Immature natural killer cell (primary cell): ENCODE measurements around the gene CWF19L2. TPM values are rescaled to one million over a fixed set of nuclear protein-coding genes. Genes with fewer than 3 reads are reported as not detected.
"Not testable (repeated sequence)": the region's sequence is repeated elsewhere in the genome, so short reads cannot be mapped to it uniquely, and the experiment has no call there.

Experiments
- DNase-seq, 3 donors: peaks; one replicate each; pipeline ENCODE4 v3.0.0; 2022; ENCODE audit warnings: mixed read lengths in 1 of 3
- H3K27ac Mint-ChIP-seq, 6 donors: one replicate each; pipeline ENCODE4 v1.8.0; 2020; ENCODE audit warnings: mixed read lengths in 6 of 6, mild to moderate bottlenecking in 5 of 6, inconsistent platforms in 4 of 6, moderate library complexity in 3 of 6
- H3K27me3 Mint-ChIP-seq, 3 donors: one replicate each; pipeline ENCODE4 v1.8.0; 2020 to 2021; ENCODE audit warnings: low read depth in 3 of 3, mild to moderate bottlenecking in 3 of 3, mixed read lengths in 3 of 3, moderate library complexity in 3 of 3, inconsistent platforms in 1 of 3
- H3K36me3 Mint-ChIP-seq, 3 donors: one replicate each; pipeline ENCODE4 v1.8.0; 2020; ENCODE audit warnings: mixed read lengths in 3 of 3, inconsistent platforms in 2 of 3, mild to moderate bottlenecking in 2 of 3
- H3K4me1 Mint-ChIP-seq, 2 donors: one replicate each; pipeline ENCODE4 v1.8.0; 2020; ENCODE audit warnings: inconsistent platforms in 2 of 2, mild to moderate bottlenecking in 2 of 2, mixed read lengths in 2 of 2, moderate library complexity in 1 of 2
- H3K4me3 Mint-ChIP-seq, 5 donors: one replicate each; pipeline ENCODE4 v1.8.0; 2020; ENCODE audit warnings: mild to moderate bottlenecking in 5 of 5, mixed read lengths in 5 of 5, inconsistent platforms in 3 of 5, moderate library complexity in 3 of 5
- H3K9me3 Mint-ChIP-seq, 6 donors: one replicate each; pipeline ENCODE4 v1.8.0; 2020; ENCODE audit warnings: mild to moderate bottlenecking in 6 of 6, mixed read lengths in 6 of 6, inconsistent platforms in 4 of 6, moderate library complexity in 3 of 6
- polyA plus RNA-seq, 3 donors: library from polyadenylated mRNA; unstranded; fragments of 300-500 nt; fragmentation: Illumina TruSeq; gene quantifications; one replicate each; pipeline ENCODE4 v1.2.3, GENCODE V29; 2021

CWF19L2 gene
- polyA plus RNA-seq, 3 donors from 2014 or later, result 1.4 to 8.8 (median 5.3) TPM

- Mint-ChIP-seq H3K27ac (no peak overlapping the region), H3K9me3 (peaks cover under 1 to 8% (median 5%) of the 10 kb centered on the region in 6 donors), H3K27me3 (peaks cover 7 to 17% (median 8%) of the 10 kb centered on the region in 3 donors), H3K4me3 (no peak overlapping the region), H3K36me3 (peaks cover 0 to 3% (median 0%) of the 10 kb centered on the region in 3 donors), H3K4me1 (no peaks in the 10 kb centered on the region)
- no peak for DNase-seq
Observed at GRCh38 chr11:107468596-107468995, 11.0 kb upstream of the CWF19L2 start.

GRCh38 chr11:107467696-107468095 lies 10.1 kb upstream of the CWF19L2 start:
- Mint-ChIP-seq H3K9me3 (peaks cover 3 to 12% (median 10%) of the 10 kb centered on the region in 6 donors), H3K36me3 (peaks cover 0 to 6% (median 0%) of the 10 kb centered on the region in 3 donors), H3K4me1 (no peaks in the 10 kb centered on the region), H3K4me3 (no peak overlapping the region), H3K27ac (no peak overlapping the region), H3K27me3 (peaks cover 9 to 19% (median 13%) of the 10 kb centered on the region in 3 donors)
- DNase-seq, result no peak

- DNase-seq, H3K4me1 Mint-ChIP-seq, H3K36me3 Mint-ChIP-seq, H3K27ac Mint-ChIP-seq, H3K4me3 Mint-ChIP-seq: not testable (repeated sequence)
- Mint-ChIP-seq H3K27me3 (peaks cover 16 to 29% (median 16%) of the 10 kb centered on the region in 3 donors), H3K9me3 (peaks cover 3 to 12% (median 10%) of the 10 kb centered on the region in 6 donors)
Observed at GRCh38 chr11:107466275-107466866, 8.7 kb upstream of the CWF19L2 start.

GRCh38 chr11:107457205-107457557 lies 444 bp downstream of the CWF19L2 start:
- Mint-ChIP-seq H3K9me3 (no peaks in the 10 kb centered on the region), H3K27ac (peak overlapping the region; percentile 84 to 95 (median 92)), H3K36me3 (peaks cover 0 to 10% (median 10%) of the 10 kb centered on the region in 3 donors), H3K27me3 (peaks cover 7 to 17% (median 16%) of the 10 kb centered on the region in 3 donors), H3K4me1 (peaks cover 26 to 34% of the 10 kb centered on the region in 2 donors), H3K4me3 (peak overlapping the region; percentile 85 to 97 (median 93))
- DNase-seq, result no peak

- no peak overlapping the region for H3K27ac Mint-ChIP-seq
- H3K9me3 Mint-ChIP-seq, result no peaks in the 10 kb centered on the region
- peaks cover 28 to 52% of the 10 kb centered on the region in 2 donors for H3K4me1 Mint-ChIP-seq
- DNase-seq, result no peak
- no peak overlapping the region for H3K4me3 Mint-ChIP-seq
- H3K36me3 Mint-ChIP-seq, result peaks cover 2 to 17% (median 14%) of the 10 kb centered on the region in 3 donors
- peaks cover 5 to 8% (median 6%) of the 10 kb centered on the region in 3 donors for H3K27me3 Mint-ChIP-seq
Observed at GRCh38 chr11:107453594-107454286, 3.9 kb downstream of the CWF19L2 start.

- Mint-ChIP-seq H3K36me3 (peaks cover 28 to 44% (median 36%) of the 10 kb centered on the region in 3 donors), H3K27ac (no peak overlapping the region), H3K4me1 (peaks cover 12 to 38% of the 10 kb centered on the region in 2 donors), H3K9me3 (no peaks in the 10 kb centered on the region), H3K27me3 (no peaks in the 10 kb centered on the region), H3K4me3 (no peak overlapping the region)
- no peak for DNase-seq
Observed at GRCh38 chr11:107446822-107447431, 10.7 kb downstream of the CWF19L2 start.

- no peak overlapping the region for H3K4me3 Mint-ChIP-seq
- no peak for DNase-seq
- H3K27ac Mint-ChIP-seq, result no peak overlapping the region
- H3K36me3 Mint-ChIP-seq, result peaks cover 36 to 72% (median 42%) of the 10 kb centered on the region in 3 donors
- peaks cover 10 to 17% of the 10 kb centered on the region in 2 donors for H3K4me1 Mint-ChIP-seq
- no peaks in the 10 kb centered on the region for H3K9me3 Mint-ChIP-seq
- H3K27me3 Mint-ChIP-seq, result no peaks in the 10 kb centered on the region
Observed at GRCh38 chr11:107442715-107443215, 14.9 kb downstream of the CWF19L2 start.

- no peaks in the 10 kb centered on the region for H3K9me3 Mint-ChIP-seq
- DNase-seq, result no peak
- H3K27ac Mint-ChIP-seq, result no peak overlapping the region
- H3K4me3 Mint-ChIP-seq, result no peak overlapping the region
- H3K4me1 Mint-ChIP-seq, result peaks cover 0 to 2% of the 10 kb centered on the region in 2 donors
- H3K27me3 Mint-ChIP-seq, result no peaks in the 10 kb centered on the region
- H3K36me3 Mint-ChIP-seq, result peaks cover 22 to 54% (median 27%) of the 10 kb centered on the region in 3 donors
Observed at GRCh38 chr11:107439586-107440167, 17.9 kb downstream of the CWF19L2 start.

- no peaks in the 10 kb centered on the region for H3K9me3 Mint-ChIP-seq
- H3K4me1 Mint-ChIP-seq, result no peaks in the 10 kb centered on the region
- H3K4me3 Mint-ChIP-seq, result no peak overlapping the region
- no peak overlapping the region for H3K27ac Mint-ChIP-seq
- peaks cover 10 to 43% (median 17%) of the 10 kb centered on the region in 3 donors for H3K36me3 Mint-ChIP-seq
- H3K27me3 Mint-ChIP-seq, result no peaks in the 10 kb centered on the region
- no peak for DNase-seq
Observed at GRCh38 chr11:107438148-107438547, 19.5 kb downstream of the CWF19L2 start.

- Mint-ChIP-seq H3K4me1 (peaks cover 3 to 5% of the 10 kb centered on the region in 2 donors), H3K27ac (no peak overlapping the region), H3K9me3 (no peaks in the 10 kb centered on the region), H3K27me3 (no peaks in the 10 kb centered on the region), H3K4me3 (no peak overlapping the region), H3K36me3 (peaks cover 17 to 32% (median 23%) of the 10 kb centered on the region in 3 donors)
- DNase-seq, result no peak
Observed at GRCh38 chr11:107430525-107430924, 27.1 kb downstream of the CWF19L2 start.

- H3K27me3 Mint-ChIP-seq, result no peaks in the 10 kb centered on the region
Observed at GRCh38 chr11:107427569-107428180, 29.9 kb downstream of the CWF19L2 start.

GRCh38 chr11:107413352-107413751 lies 44.3 kb downstream of the CWF19L2 start:
- Mint-ChIP-seq H3K9me3 (no peaks in the 10 kb centered on the region), H3K4me1 (no peaks in the 10 kb centered on the region), H3K27me3 (peaks cover 0 to 3% (median 2%) of the 10 kb centered on the region in 3 donors), H3K36me3 (peaks cover 15 to 37% (median 31%) of the 10 kb centered on the region in 3 donors), H3K27ac (peak overlapping the region in 1 of 6 donors; percentile 25), H3K4me3 (no peak overlapping the region)
- DNase-seq, result no peak

More at GRCh38 chr11:107427569-107428180, 29.9 kb downstream of the CWF19L2 start:
- no peaks in the 10 kb centered on the region for H3K9me3 Mint-ChIP-seq
- DNase-seq, result no peak
- peaks cover 25 to 39% (median 29%) of the 10 kb centered on the region in 3 donors for H3K36me3 Mint-ChIP-seq
- no peak overlapping the region for H3K4me3 Mint-ChIP-seq
- no peak overlapping the region for H3K27ac Mint-ChIP-seq
- peaks cover 3 to 5% of the 10 kb centered on the region in 2 donors for H3K4me1 Mint-ChIP-seq

- Mint-ChIP-seq H3K4me1 (no peaks in the 10 kb centered on the region), H3K27me3 (peaks cover 0 to 3% (median 0%) of the 10 kb centered on the region in 3 donors), H3K9me3 (no peaks in the 10 kb centered on the region), H3K4me3 (no peak overlapping the region), H3K27ac (no peak overlapping the region), H3K36me3 (peaks cover 8 to 34% (median 34%) of the 10 kb centered on the region in 3 donors)
- no peak for DNase-seq
Observed at GRCh38 chr11:107408762-107409211, 48.8 kb downstream of the CWF19L2 start.
